Natural killer cell (primary cell): ENCODE data around the gene DDX56. TPM values are rescaled to one million over a fixed set of nuclear protein-coding genes. Genes with fewer than 3 reads are reported as not detected.

Source experiments
- ATAC-seq, 3 donors: fragments of 150-1000 bp in 2 of 3; fragments of 200-7000 bp in 1 of 3; cut with Tn5 transposase; 1 replicate in 1 of 3; 2 replicates in 2 of 3; pipeline ENCODE4 v1.10.0; 2021; ENCODE audit warnings: mild to moderate bottlenecking in 2 of 3, moderate library complexity in 2 of 3
- DNase-seq, 2 donors: peaks; one replicate each; pipeline versions ENCODE4 v3.0.0 to v3.0.0-alpha.2; 2013 to 2021; ENCODE audit warnings: mixed read lengths in 1 of 2
- H3K27ac ChIP-seq: one replicate; pipeline ENCODE4 v1.5.1; 2013; ENCODE audit warnings: mild to moderate bottlenecking, low read length
- H3K27me3 ChIP-seq: one replicate; pipeline ENCODE4 v1.6.1; 2013; ENCODE audit warnings: low read length; ENCODE audit not compliant: control insufficient read depth, insufficient read depth
- H3K36me3 ChIP-seq: one replicate; pipeline ENCODE4 v1.6.1; 2013; ENCODE audit warnings: low read length; ENCODE audit not compliant: control insufficient read depth, insufficient read depth
- H3K4me1 ChIP-seq: one replicate; pipeline ENCODE4 v1.6.1; 2013; ENCODE audit warnings: low read length; ENCODE audit not compliant: control insufficient read depth, insufficient read depth
- H3K4me3 ChIP-seq: one replicate; pipeline ENCODE4 v1.5.1; 2013; ENCODE audit warnings: low read length
- H3K9me3 ChIP-seq: one replicate; pipeline ENCODE4 v1.6.1; 2013; ENCODE audit warnings: low read length; ENCODE audit not compliant: control insufficient read depth, insufficient read depth
- H3K27ac Mint-ChIP-seq, 2 donors: one replicate each; pipeline ENCODE4 v1.8.0; 2022; ENCODE audit warnings: mild to moderate bottlenecking in 2 of 2, mixed read lengths in 2 of 2, moderate library complexity in 1 of 2
- H3K27me3 Mint-ChIP-seq, 2 donors: one replicate each; pipeline ENCODE4 v1.8.0; 2022; ENCODE audit warnings: low read depth in 2 of 2, mixed read lengths in 2 of 2
- H3K36me3 Mint-ChIP-seq: one replicate; pipeline ENCODE4 v1.8.0; 2022; ENCODE audit warnings: mixed read lengths
- H3K4me1 Mint-ChIP-seq, 2 donors: one replicate each; pipeline ENCODE4 v1.8.0; 2022; ENCODE audit warnings: mixed read lengths in 2 of 2
- H3K4me3 Mint-ChIP-seq: one replicate; pipeline ENCODE4 v1.8.0; 2022; ENCODE audit warnings: mild to moderate bottlenecking, moderate library complexity, mixed read lengths
- H3K9me3 Mint-ChIP-seq, 2 donors: one replicate each; pipeline ENCODE4 v1.8.0; 2022; ENCODE audit warnings: mixed read lengths in 2 of 2
- WGBS: methylation state at CpG from one replicate; pipeline ENCODE4 v1.1.7; 2013; ENCODE audit warnings: missing lambda C conversion rate; ENCODE audit not compliant: insufficient coverage; 5-methylcytosine and 5-hydroxymethylcytosine counted together
- intact Hi-C: fragments of 100-400 bp; cut with micrococcal nuclease; formaldehyde crosslinking; loops from one replicate; pipeline ENCODE4 v1.14.2; 2022
- total RNA-seq, 4 donors: library from RNA; stranded (reverse); fragments of 120-200 nt in 1 of 4; gene quantifications; one replicate each; pipeline versions ENCODE4 v1.2.3 to v1.2.4, GENCODE V29; 2013 to 2022
- TF ChIP-seq, protein P1 (sequence below): fragments of 200-600 bp; IDR thresholded peaks from one replicate; pipeline ENCODE4 v1.8.0; 2022; ENCODE audit warnings: antibody characterized with exemption

DDX56 gene
- total RNA-seq, 3 donors from 2014 or later (not counting 1 experiment from before 2014, with no cell fraction given): 67.8 to 85.5 (median 84.5) TPM

DNA sequence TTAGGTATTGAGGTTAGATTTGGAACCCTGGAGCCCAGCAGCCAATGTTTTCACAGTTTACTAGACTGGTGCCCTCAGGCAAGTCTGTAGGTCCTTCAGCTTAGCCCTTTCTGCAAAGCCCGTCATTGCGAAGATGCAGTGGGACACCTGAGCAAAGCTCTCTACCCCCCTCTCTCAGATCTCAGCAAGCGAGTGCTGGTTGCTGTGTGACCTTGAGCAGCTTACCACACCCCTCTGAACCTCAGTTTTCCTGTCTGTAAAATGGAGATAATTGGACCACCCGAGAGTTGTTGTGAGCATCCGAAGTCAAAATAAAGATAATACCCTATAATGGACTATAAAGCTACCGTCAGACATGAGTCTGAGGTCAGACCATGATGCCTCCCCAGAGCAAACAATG, 36.3 kb downstream of the DDX56 start:
- Mint-ChIP-seq H3K36me3 (no peaks in the 10 kb centered on the region), H3K4me1 (no peaks in the 10 kb centered on the region)
- intact Hi-C loops: no loop called here

DNA sequence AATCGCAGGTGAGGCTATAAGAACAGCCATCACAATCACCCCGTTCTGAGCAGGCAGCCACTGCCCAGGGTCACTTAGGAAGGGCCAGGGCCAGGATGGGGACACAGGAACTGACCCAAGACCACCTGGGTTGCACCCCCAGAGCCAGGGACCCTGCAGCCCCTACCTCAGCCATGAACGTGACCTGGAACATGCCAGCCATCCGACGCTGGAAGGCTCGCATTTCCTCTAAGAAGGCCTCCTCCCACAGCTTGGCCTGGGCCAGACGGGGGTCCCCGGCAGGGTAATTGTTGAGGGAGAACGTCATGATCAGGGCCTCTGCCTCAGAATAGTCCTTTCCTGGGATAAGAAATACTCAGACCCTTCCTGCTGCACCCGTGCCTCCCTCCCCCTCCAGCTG, 37.6 kb downstream of the DDX56 start:
- WGBS: 92% methylated on average over 10 of the region's 10 CpGs
- Mint-ChIP-seq H3K9me3 (no peaks in the 10 kb centered on the region), H3K4me3 (no peak overlapping the region), H3K4me1 (no peaks in the 10 kb centered on the region), H3K27me3 (no peaks in the 10 kb centered on the region), H3K27ac (no peak overlapping the region), H3K36me3 (no peaks in the 10 kb centered on the region)
- Histone ChIP-seq H3K4me1 (no peaks in the 10 kb centered on the region), H3K4me3 (no peak overlapping the region), H3K27me3 (no peaks in the 10 kb centered on the region), H3K36me3 (no peaks in the 10 kb centered on the region), H3K9me3 (no peaks in the 10 kb centered on the region), H3K27ac (no peak overlapping the region)
- DNase-seq: no peak
- intact Hi-C loops: no loop called here
- no peak for ATAC-seq
- TF ChIP-seq, protein P1, sequence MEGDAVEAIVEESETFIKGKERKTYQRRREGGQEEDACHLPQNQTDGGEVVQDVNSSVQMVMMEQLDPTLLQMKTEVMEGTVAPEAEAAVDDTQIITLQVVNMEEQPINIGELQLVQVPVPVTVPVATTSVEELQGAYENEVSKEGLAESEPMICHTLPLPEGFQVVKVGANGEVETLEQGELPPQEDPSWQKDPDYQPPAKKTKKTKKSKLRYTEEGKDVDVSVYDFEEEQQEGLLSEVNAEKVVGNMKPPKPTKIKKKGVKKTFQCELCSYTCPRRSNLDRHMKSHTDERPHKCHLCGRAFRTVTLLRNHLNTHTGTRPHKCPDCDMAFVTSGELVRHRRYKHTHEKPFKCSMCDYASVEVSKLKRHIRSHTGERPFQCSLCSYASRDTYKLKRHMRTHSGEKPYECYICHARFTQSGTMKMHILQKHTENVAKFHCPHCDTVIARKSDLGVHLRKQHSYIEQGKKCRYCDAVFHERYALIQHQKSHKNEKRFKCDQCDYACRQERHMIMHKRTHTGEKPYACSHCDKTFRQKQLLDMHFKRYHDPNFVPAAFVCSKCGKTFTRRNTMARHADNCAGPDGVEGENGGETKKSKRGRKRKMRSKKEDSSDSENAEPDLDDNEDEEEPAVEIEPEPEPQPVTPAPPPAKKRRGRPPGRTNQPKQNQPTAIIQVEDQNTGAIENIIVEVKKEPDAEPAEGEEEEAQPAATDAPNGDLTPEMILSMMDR: no peak

More for the DNA sequence above, 36.3 kb downstream of the DDX56 start:
- 87% methylated on average over 6 of the region's 6 CpGs for WGBS
- no peak for ATAC-seq
- H3K4me3 Mint-ChIP-seq: no peak overlapping the region
- DNase-seq: no peak
- no peak overlapping the region for H3K27ac Mint-ChIP-seq
- TF ChIP-seq, protein P1: no peak
- no peaks in the 10 kb centered on the region for H3K27me3 ChIP-seq
- no peaks in the 10 kb centered on the region for H3K36me3 ChIP-seq
- no peaks in the 10 kb centered on the region for H3K9me3 Mint-ChIP-seq
- H3K9me3 ChIP-seq: no peaks in the 10 kb centered on the region
- H3K27me3 Mint-ChIP-seq: no peaks in the 10 kb centered on the region
- no peaks in the 10 kb centered on the region for H3K4me1 ChIP-seq
- no peak overlapping the region for H3K27ac ChIP-seq
- no peak overlapping the region for H3K4me3 ChIP-seq

DNA sequence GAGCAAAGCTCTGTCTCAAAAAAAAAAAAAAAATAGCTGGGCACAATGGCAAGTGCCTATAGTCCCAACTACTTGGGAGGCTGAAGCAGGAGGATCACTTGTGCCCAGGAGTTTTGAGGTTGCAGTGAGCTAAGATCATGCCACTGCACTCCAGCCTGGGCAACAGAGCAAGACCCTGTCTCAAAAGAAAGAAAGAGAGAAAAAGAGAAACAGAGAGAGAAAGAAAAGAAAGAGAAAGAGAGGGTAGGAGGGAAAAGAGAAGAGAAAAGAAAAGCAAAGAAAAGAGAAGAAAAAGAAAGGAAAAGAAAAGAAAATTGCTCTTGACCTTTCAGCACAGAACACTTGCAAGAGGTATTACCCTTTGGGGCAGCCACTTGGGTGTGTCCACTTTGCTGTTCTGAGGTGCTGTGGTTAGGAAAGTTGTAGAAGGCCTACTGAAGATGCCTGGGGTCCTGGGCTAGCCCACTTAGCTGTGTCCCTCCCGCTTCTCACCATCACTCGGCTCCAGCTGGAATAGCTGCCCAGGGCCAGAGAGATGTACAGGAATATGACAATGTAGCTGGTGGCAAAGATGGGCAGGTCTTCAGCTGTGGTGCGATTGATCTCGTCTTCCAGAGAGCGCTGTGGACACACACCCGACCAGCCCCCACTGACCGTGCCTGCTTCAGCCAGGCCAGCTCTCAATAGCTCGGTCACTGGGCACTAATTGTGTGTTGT, 38.2 kb downstream of the DDX56 start:
- intact Hi-C loops: no loop called here
- H3K27ac Mint-ChIP-seq: no peak overlapping the region
- no peaks in the 10 kb centered on the region for H3K27me3 ChIP-seq
- TF ChIP-seq, protein P1: no peak
- no peaks in the 10 kb centered on the region for H3K36me3 Mint-ChIP-seq
- no peaks in the 10 kb centered on the region for H3K4me1 Mint-ChIP-seq
- no peaks in the 10 kb centered on the region for H3K4me1 ChIP-seq
- no peak overlapping the region for H3K27ac ChIP-seq
- DNase-seq (no peak), ATAC-seq (no peak)
- no peaks in the 10 kb centered on the region for H3K27me3 Mint-ChIP-seq
- H3K9me3 Mint-ChIP-seq: no peaks in the 10 kb centered on the region
- WGBS: 92% methylated on average over 8 of the region's 8 CpGs
- H3K9me3 ChIP-seq: no peaks in the 10 kb centered on the region
- no peaks in the 10 kb centered on the region for H3K36me3 ChIP-seq
- H3K4me3 Mint-ChIP-seq: no peak overlapping the region
- no peak overlapping the region for H3K4me3 ChIP-seq

- no peaks in the 10 kb centered on the region for H3K9me3 ChIP-seq
- 75% methylated on average over 7 of the region's 7 CpGs for WGBS
- peak; percentile 68 to 91 (median 84) for ATAC-seq
Measured at GRCh38 chr7:44534501-44534900, 39.2 kb downstream of the DDX56 start.

More at GRCh38 chr7:44534501-44534900, 39.2 kb downstream of the DDX56 start:
- Mint-ChIP-seq H3K4me1 (no peaks in the 10 kb centered on the region), H3K9me3 (no peaks in the 10 kb centered on the region), H3K36me3 (no peaks in the 10 kb centered on the region), H3K4me3 (no peak overlapping the region), H3K27me3 (no peaks in the 10 kb centered on the region), H3K27ac (no peak overlapping the region)
- H3K27ac ChIP-seq: no peak overlapping the region
- TF ChIP-seq, protein P1: peak; percentile 62
- H3K27me3 ChIP-seq: no peaks in the 10 kb centered on the region
- intact Hi-C loops: no loop called here
- DNase-seq: peak; percentile 33 to 66
- H3K36me3 ChIP-seq: no peaks in the 10 kb centered on the region
- no peaks in the 10 kb centered on the region for H3K4me1 ChIP-seq
- no peak overlapping the region for H3K4me3 ChIP-seq
